Measurements from ENCODE around the gene LINS1.

- TF ChIP-seq L3MBTL2 (conservative IDR thresholded peaks at IDR 0.05) = no peak
- no peak for TF ChIP-seq NFRKB (IDR thresholded peaks at IDR 0.05)
- TF ChIP-seq FOXM1 (IDR thresholded peaks at IDR 0.05; ENCODE audit: borderline replicate concordance) = no peak
- no peak for TF ChIP-seq ARNT (IDR thresholded peaks at IDR 0.05)
- TF ChIP-seq PKNOX1 (IDR thresholded peaks at IDR 0.05) = no peak
- no peak for TF ChIP-seq LEF1 (IDR thresholded peaks at IDR 0.05; ENCODE audit: borderline replicate concordance)
Observed at GRCh38 chr15:100524326-100524725, 77.7 kb downstream of the LINS1 start.
